ENCODE measurements around the gene KRTAP5-6. TPM values are rescaled to one million over a fixed set of nuclear protein-coding genes. Genes with fewer than 3 reads are reported as not detected.
A peak's percentile ranks its signal among the peaks of the same experiment; 100 is the strongest.

Gene KRTAP5-6
- total and polyA plus RNA-seq, 10 donors = not detected

DNA sequence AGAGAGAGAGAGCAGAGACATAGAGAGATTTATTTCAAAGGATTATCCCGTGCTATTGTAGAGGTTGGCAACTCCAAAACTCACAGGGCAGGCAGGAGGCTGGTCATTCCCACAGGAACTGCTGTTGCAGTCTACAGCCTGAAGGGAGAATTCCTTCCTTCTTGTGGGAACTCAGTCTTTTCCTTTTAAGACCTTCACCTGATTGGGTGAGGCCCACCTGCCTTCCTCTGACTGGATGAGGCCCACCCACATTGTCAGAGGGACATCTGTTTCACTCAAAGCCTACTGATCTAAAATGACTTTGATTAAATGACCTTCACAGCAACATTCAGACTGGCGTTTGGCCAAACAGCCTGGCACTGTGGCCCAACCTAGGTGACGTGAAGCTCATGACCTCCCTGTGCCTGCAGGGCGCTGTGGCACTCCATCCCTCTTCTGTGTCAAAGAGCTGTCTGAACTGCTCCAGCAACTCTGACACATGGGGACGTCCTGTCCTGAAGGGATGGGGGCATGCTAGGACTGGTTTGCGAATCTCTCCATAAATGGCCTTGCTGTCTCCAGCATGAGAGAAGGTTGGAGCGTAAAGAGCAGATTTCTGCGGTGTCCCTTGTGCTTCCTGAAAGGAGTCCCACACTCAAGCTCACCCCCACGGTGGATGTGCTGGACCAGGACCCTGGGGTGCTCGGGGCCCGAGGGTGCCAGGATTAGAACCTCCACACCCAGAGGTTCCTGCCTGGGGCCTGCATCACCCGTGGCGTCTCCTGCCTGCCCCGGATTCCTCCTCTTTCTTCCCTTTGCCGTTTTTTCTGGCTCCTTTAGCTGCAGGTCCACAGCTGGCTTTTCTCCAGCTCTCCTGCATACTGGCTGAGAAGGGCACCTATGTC, 46.7 kb upstream of the KRTAP5-6 start:
- 79 to 89% (median 82%) methylated on average over 13 to 15 of the region's 15 CpGs for WGBS, 5 donors
- Histone ChIP-seq H3K27ac (no peak overlapping the region), H3K4me3 (no peak overlapping the region), H3K4me1 (peaks cover 5 to 31% (median 23%) of the 10 kb centered on the region in 6 donors), H3K27me3 (replicated peaks in 1 of 7) (peaks cover 0 to 37% (median 4%) of the 10 kb centered on the region in 7 donors), H3K9me3 (no peaks in the 10 kb centered on the region), H3K36me3 (no peaks in the 10 kb centered on the region)
- intact Hi-C loops (cut with DNase I; ENCODE audit: low total_unique reads) = loop anchor here (5.0 to 10.0 kb wide), 3 partner anchors 42 to 505 kb away; partner anchors contain the start of gene SYT8
- DNase-seq = peak; percentile 59
- no peak for TF ChIP-seq POLR2AphosphoS5 (IDR thresholded peaks at IDR 0.05)
- TF ChIP-seq, protein P1, sequence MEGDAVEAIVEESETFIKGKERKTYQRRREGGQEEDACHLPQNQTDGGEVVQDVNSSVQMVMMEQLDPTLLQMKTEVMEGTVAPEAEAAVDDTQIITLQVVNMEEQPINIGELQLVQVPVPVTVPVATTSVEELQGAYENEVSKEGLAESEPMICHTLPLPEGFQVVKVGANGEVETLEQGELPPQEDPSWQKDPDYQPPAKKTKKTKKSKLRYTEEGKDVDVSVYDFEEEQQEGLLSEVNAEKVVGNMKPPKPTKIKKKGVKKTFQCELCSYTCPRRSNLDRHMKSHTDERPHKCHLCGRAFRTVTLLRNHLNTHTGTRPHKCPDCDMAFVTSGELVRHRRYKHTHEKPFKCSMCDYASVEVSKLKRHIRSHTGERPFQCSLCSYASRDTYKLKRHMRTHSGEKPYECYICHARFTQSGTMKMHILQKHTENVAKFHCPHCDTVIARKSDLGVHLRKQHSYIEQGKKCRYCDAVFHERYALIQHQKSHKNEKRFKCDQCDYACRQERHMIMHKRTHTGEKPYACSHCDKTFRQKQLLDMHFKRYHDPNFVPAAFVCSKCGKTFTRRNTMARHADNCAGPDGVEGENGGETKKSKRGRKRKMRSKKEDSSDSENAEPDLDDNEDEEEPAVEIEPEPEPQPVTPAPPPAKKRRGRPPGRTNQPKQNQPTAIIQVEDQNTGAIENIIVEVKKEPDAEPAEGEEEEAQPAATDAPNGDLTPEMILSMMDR (IDR thresholded peaks at IDR 0.05 in 8 of 11, conservative IDR thresholded peaks at IDR 0.05 in 3 of 11) = no peak
- TF ChIP-seq POLR2A (IDR thresholded peaks at IDR 0.05) = no peak

DNA sequence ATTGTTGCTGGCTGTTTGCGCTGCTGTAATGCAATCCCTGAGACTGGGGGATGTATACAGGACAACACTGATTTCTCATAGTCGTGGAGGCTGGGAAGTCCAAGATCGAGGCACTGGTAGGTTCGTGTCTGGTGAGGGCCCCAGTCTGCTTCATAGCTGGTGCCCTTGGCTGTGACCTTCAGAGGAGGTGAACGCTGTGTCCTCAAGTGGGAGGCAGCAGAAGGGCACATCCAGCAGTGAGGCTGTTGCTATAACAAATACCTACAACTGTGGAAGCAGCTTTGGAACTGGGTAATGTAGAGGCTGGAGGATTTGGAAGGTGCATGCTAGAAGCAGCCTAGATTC, 46.1 kb upstream of the KRTAP5-6 start:
- intact Hi-C loops (cut with DNase I; ENCODE audit: low total_unique reads) = loop anchor here (5.0 to 10.0 kb wide), 3 partner anchors 41 to 504 kb away; partner anchors contain the start of gene SYT8
- TF ChIP-seq POLR2A (IDR thresholded peaks at IDR 0.05) (no peak), POLR2AphosphoS5 (IDR thresholded peaks at IDR 0.05) (no peak)
- TF ChIP-seq, protein P1 (IDR thresholded peaks at IDR 0.05 in 8 of 11, conservative IDR thresholded peaks at IDR 0.05 in 3 of 11) = no peak
- Histone ChIP-seq H3K27ac (no peak overlapping the region), H3K36me3 (no peaks in the 10 kb centered on the region), H3K27me3 (replicated peaks in 1 of 7) (peaks cover 0 to 39% (median 4%) of the 10 kb centered on the region in 7 donors), H3K4me3 (no peak overlapping the region), H3K4me1 (peaks cover 5 to 34% (median 23%) of the 10 kb centered on the region in 6 donors), H3K9me3 (no peaks in the 10 kb centered on the region)
- 54 to 79% (median 74%) methylated on average over 5 of the region's 5 CpGs for WGBS, 5 donors
- DNase-seq = peak; percentile 35

DNA sequence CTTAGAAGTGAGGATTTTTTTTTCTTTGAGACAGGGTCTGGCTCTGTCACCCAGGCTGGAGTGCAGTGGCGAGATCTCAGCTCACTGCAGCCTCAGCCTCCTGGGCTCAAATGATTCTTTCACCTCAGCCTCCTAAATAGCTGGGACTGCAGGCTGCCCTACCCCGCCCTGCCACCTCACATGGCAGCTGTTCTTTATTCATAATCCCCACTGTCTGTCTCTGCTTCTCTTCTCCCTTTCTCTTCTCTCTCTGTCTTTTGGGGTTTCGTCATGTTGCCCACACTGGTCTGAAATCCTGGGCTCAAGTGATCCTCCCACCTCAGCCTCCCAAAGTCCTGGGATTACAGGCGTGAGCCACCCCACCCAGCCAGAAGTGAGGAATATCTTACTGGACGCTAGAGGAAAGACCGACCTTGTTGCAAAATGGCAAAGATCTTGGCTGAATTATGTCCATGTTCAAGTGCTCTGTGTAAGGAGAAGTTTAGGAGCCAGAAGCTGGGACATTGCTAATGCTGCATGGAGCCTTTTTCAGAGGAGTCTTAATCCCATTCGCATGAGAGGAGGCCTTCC, 45.5 kb upstream of the KRTAP5-6 start:
- Histone ChIP-seq H3K27ac (no peak overlapping the region), H3K4me3 (no peak overlapping the region), H3K4me1 (peaks cover 5 to 34% (median 23%) of the 10 kb centered on the region in 6 donors), H3K27me3 (replicated peaks in 1 of 7) (peaks cover 0 to 43% (median 4%) of the 10 kb centered on the region in 7 donors), H3K9me3 (no peaks in the 10 kb centered on the region), H3K36me3 (no peaks in the 10 kb centered on the region)
- peak; percentile 29 for DNase-seq
- intact Hi-C loops (cut with DNase I; ENCODE audit: low total_unique reads) = loop anchor here (5.0 to 10.0 kb wide), 3 partner anchors 41 to 503 kb away; partner anchors contain the start of gene SYT8
- WGBS, 5 donors = 85 to 89% (median 86%) methylated on average over 7 of the region's 7 CpGs
- TF ChIP-seq POLR2AphosphoS5 (IDR thresholded peaks at IDR 0.05) = no peak
- TF ChIP-seq POLR2A (IDR thresholded peaks at IDR 0.05) = no peak
- TF ChIP-seq, protein P1 (IDR thresholded peaks at IDR 0.05 in 8 of 11, conservative IDR thresholded peaks at IDR 0.05 in 3 of 11) = no peak

DNA sequence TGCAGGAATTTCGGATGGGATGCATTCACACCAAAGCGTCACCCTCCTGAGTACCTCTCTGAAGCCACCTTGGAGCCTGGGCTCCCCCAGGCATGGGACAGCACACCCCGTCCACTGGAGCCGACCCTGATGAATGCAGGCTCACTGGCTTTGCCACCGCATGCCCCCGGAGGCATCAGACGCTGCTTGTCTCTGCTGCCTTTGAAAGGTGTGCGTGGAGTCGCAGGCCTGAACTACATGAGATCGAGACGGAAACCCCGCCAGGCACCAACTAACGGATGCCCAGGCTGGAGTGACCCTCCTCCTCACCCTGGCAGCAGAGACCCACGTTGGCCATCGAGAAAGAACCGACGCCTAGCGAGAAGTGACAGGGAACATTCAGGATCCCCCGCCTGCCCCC, 45.0 kb upstream of the KRTAP5-6 start:
- WGBS, 5 donors = 77 to 87% (median 84%) methylated on average over 15 to 19 of the region's 19 CpGs
- intact Hi-C loops (cut with DNase I; ENCODE audit: low total_unique reads) = loop anchor here (5.0 to 10.0 kb wide), 3 partner anchors 40 to 503 kb away; partner anchors contain the start of gene SYT8
- H3K4me3 ChIP-seq = no peak overlapping the region
- no peaks in the 10 kb centered on the region for H3K9me3 ChIP-seq
- peaks cover 0 to 43% (median 4%) of the 10 kb centered on the region in 7 donors for H3K27me3 ChIP-seq (replicated peaks in 1 of 7)
- peaks cover 5 to 34% (median 23%) of the 10 kb centered on the region in 6 donors for H3K4me1 ChIP-seq
- no peak overlapping the region for H3K27ac ChIP-seq
- no peaks in the 10 kb centered on the region for H3K36me3 ChIP-seq
- DNase-seq = peak; percentile 73
- TF ChIP-seq, protein P1 (IDR thresholded peaks at IDR 0.05 in 8 of 11, conservative IDR thresholded peaks at IDR 0.05 in 3 of 11) = no peak
- TF ChIP-seq POLR2A (IDR thresholded peaks at IDR 0.05) (no peak), POLR2AphosphoS5 (IDR thresholded peaks at IDR 0.05) (no peak)

Data from spleen (tissue), 11 donors.